HepG2 (cell line): Measurements from ENCODE around the gene RTN4RL2. TPM values are rescaled to one million over a fixed set of nuclear protein-coding genes. Genes with fewer than 3 reads are reported as not detected.

Source experiments
- ATAC-seq: fragments of 200-7000 bp; cut with Tn5 transposase; 3 replicates; pipeline ENCODE4 v1.9.1; 2020; ENCODE audit warnings: mild to moderate bottlenecking, moderate library complexity
- BruUV-seq: library from RNA; stranded (reverse); fragments of 400-500 nt; replicated peaks from 2 replicates; lab custom pipeline; 2021; lab: Mats Ljungman, UMichigan
- CTCF ChIA-PET: fragments of 300-600 bp; formaldehyde crosslinking; extraction: SDS; loops from one replicate; lab custom pipeline; 2021; ENCODE audit warnings: low total read pairs, inconsistent platforms, low intra/inter-chr PET ratio; lab: Yijun Ruan, JAX
- POLR2A ChIA-PET: fragments of 350-600 bp; sonication (Branson Sonifier 250); formaldehyde crosslinking; loops from one replicate; lab custom pipeline; 2020; ENCODE audit warnings: antibody characterized with exemption, inconsistent platforms; lab: Yijun Ruan, JAX
- DNase-seq: peaks from one replicate; pipeline ENCODE4 v3.0.0-alpha.2; 2015; ENCODE audit warnings: low spot score
- FAIRE-seq: peaks from 3 replicates; lab custom pipeline; 2011; peaks lifted over from hg19 to GRCh38; lab: Jason Lieb, UNC
- H2AFZ ChIP-seq: one replicate; pipeline ENCODE4 v1.6.1; 2011; ENCODE audit warnings: low read length, inconsistent platforms
- H3K27ac ChIP-seq: fragments of 300-600 bp; 3 replicates; pipeline ENCODE4 v1.8.0; 2011; ENCODE audit warnings: mixed run types, mild to moderate bottlenecking, mixed read lengths, low read length, inconsistent platforms; ENCODE audit not compliant: insufficient read depth; ENCODE audit errors: extremely low read length
- H3K27me3 ChIP-seq, 2 experiments: fragments of 200-600 bp in 1 of 2; 2 replicates in 1 of 2; 3 replicates in 1 of 2; pipeline versions ENCODE4 v1.6.0 to v1.8.0; 2011; ENCODE audit warnings: low read length in 2 of 2, mild to moderate bottlenecking in 2 of 2, moderate library complexity in 2 of 2, inconsistent platforms in 1 of 2; ENCODE audit not compliant: insufficient read depth in 2 of 2, control insufficient read depth in 1 of 2
- H3K36me3 ChIP-seq, 2 experiments: fragments of 200-600 bp in 1 of 2; replicated peaks in 1 of 2; 2 replicates in 1 of 2; 3 replicates in 1 of 2; pipeline versions ENCODE4 v1.5.1 to v1.8.0; 2011; ENCODE audit warnings: low read length in 2 of 2, inconsistent platforms in 1 of 2; ENCODE audit not compliant: insufficient read depth in 2 of 2, control insufficient read depth in 1 of 2
- H3K4me1 ChIP-seq: 2 replicates; pipeline ENCODE4 v1.5.1; 2012; ENCODE audit warnings: low read length, inconsistent platforms; ENCODE audit not compliant: insufficient read depth
- H3K4me2 ChIP-seq: 2 replicates; pipeline ENCODE4 v1.6.0; 2011; ENCODE audit warnings: low read depth, low read length, inconsistent platforms
- H3K4me3 ChIP-seq, 3 experiments: fragments of 200-600 bp in 1 of 3; sonication (generic), shearing (Covaris generic) in 1 of 3; replicated peaks in 1 of 3; 2 replicates each; pipeline ENCODE4 v1.5.1; 2011 to 2016; ENCODE audit warnings: low read length in 3 of 3, inconsistent platforms in 2 of 3, low read depth in 2 of 3, mild to moderate bottlenecking in 2 of 3, control low read depth in 1 of 3, mixed read lengths in 1 of 3; ENCODE audit not compliant: insufficient read depth in 1 of 3
- H3K79me2 ChIP-seq: one replicate; pipeline ENCODE4 v1.6.1; 2011; ENCODE audit warnings: low read length, inconsistent platforms; ENCODE audit not compliant: insufficient read depth
- H3K9ac ChIP-seq: 2 replicates; pipeline ENCODE4 v1.6.0; 2011; ENCODE audit warnings: mild to moderate bottlenecking, low read depth, low read length, inconsistent platforms; ENCODE audit not compliant: insufficient read depth
- H3K9me3 ChIP-seq: 2 replicates; pipeline ENCODE4 v1.5.1; 2012; ENCODE audit warnings: mild to moderate bottlenecking, low read length
- H4K20me1 ChIP-seq: 2 replicates; pipeline ENCODE4 v1.6.0; 2011; ENCODE audit warnings: inconsistent platforms, mild to moderate bottlenecking, low read length, moderate library complexity; ENCODE audit not compliant: insufficient read depth
- ARHGAP35 ChIP-seq: sonication (generic); formaldehyde crosslinking; IDR thresholded peaks from 2 replicates; pipeline ENCODE4 v1.9.0; 2022; ENCODE audit warnings: mild to moderate bottlenecking, inconsistent platforms, moderate library complexity, missing genetic modification reagents, borderline replicate concordance
- ZNF136 ChIP-seq: sonication (generic); formaldehyde crosslinking; IDR thresholded peaks from 2 replicates; pipeline ENCODE4 v1.8.1; 2022; ENCODE audit warnings: low read depth, mild to moderate bottlenecking, moderate library complexity, missing genetic modification reagents
- ZNF761 ChIP-seq: sonication (generic); formaldehyde crosslinking; conservative IDR thresholded peaks from 2 replicates; pipeline ENCODE4 v1.4.0; 2020; ENCODE audit warnings: mild to moderate bottlenecking, missing genetic modification reagents
- ZNF770 ChIP-seq: sonication (generic); formaldehyde crosslinking; IDR thresholded peaks from 2 replicates; pipeline ENCODE4 v1.5.0; 2020; ENCODE audit warnings: mild to moderate bottlenecking, missing genetic modification reagents
- WGBS: methylation state at CpG from one replicate; pipeline ENCODE4 v1.1.6; 2017; ENCODE audit warnings: low lambda C conversion rate; 5-methylcytosine and 5-hydroxymethylcytosine counted together
- in situ Hi-C: cut with HindIII; loops from 2 replicates; pipeline ENCODE4 v1.10.0; 2017; ENCODE audit warnings: low pct_unique_long_range_greater_than_20kb; ENCODE audit not compliant: extremely low pct_ligation_motif_present
- intact Hi-C: fragments of 100-400 bp; cut with micrococcal nuclease; formaldehyde crosslinking; loops from one replicate; pipeline ENCODE4 v1.10.0; 2022; ENCODE audit not compliant: unreplicated experiment
- polyA plus RNA-seq, 8 experiments: library from polyadenylated mRNA; depleted of rRNA in 3 of 8; stranded (reverse) in 7 of 8; unstranded in 1 of 8; fragments of >200 nt; fragmentation: Illumina TruSeq in 4 of 8; extraction: Trizol in 4 of 8; gene quantifications; 2 replicates each; pipeline versions ENCODE4 v1.2.1 to v1.2.3, GENCODE V29; 2011 to 2016; ENCODE audit warnings: low read depth in 4 of 8, missing spikeins in 1 of 8, mixed read lengths in 1 of 8; ENCODE audit not compliant: insufficient read depth in 1 of 8
- small RNA-seq, 3 experiments: library from RNA; depleted of rRNA; stranded (forward); fragments of <200 nt; gene quantifications; one replicate each; pipeline ENCODE3, GENCODE V24; 2012; ENCODE audit warnings: low read depth in 2 of 3, low replicate concordance in 1 of 3; ENCODE audit not compliant: insufficient read length in 3 of 3, insufficient read depth in 2 of 3
- total RNA-seq, 5 experiments: library from RNA; depleted of rRNA; stranded (reverse); fragments of >200 nt; fragmentation: Illumina TruSeq; extraction: Trizol; gene quantifications; 2 replicates each; pipeline ENCODE4 v1.2.3, GENCODE V29; 2016; ENCODE audit warnings: low read depth in 1 of 5

The RTN4RL2 gene
- total and polyA plus RNA-seq, 2 of the 13 experiments (the other 11 are each of a cell fraction or from before 2014, with no cell fraction given), result 1.3 to 4.3 TPM

- H2AFZ ChIP-seq, result no peak overlapping the region
- ChIA-PET CTCF (no interaction called here), POLR2A (interaction anchor here (0.7 kb wide), 1 partner anchor 8 kb away, joined by 3 read pairs; the partner anchor contains the start of gene SLC43A1)
- FAIRE-seq (no peak), ATAC-seq (no peak), DNase-seq (no peak)
- TF ChIP-seq ARHGAP35 (CRISPR knock-in tag) (no peak), ZNF761 (no peak), ZNF770 (CRISPR knock-in tag) (peak; percentile 56; the same call in 1 of the 2 replicates), ZNF136 (CRISPR knock-in tag) (no peak)
- H3K27me3 ChIP-seq, result no peaks in the 10 kb centered on the region
- no peak overlapping the region for H3K27ac ChIP-seq
- H3K4me3 ChIP-seq, result no peak overlapping the region
- peaks cover 30% of the 10 kb centered on the region for H3K4me1 ChIP-seq
- in situ Hi-C loops (no loop called here), intact Hi-C loops (no loop called here)
- 85% methylated on average over 4 of the region's 4 CpGs for WGBS
- no peaks in the 10 kb centered on the region for H4K20me1 ChIP-seq
- no peaks in the 10 kb centered on the region for H3K9me3 ChIP-seq
- no peaks in the 10 kb centered on the region for H3K79me2 ChIP-seq
- H3K4me2 ChIP-seq, result no peak overlapping the region
- BruUV-seq, result no TSS peak
- no peaks in the 10 kb centered on the region for H3K36me3 ChIP-seq
- H3K9ac ChIP-seq, result no peak overlapping the region
Observed at GRCh38 chr11:57523419-57523818, 63.1 kb downstream of the RTN4RL2 start.

Small RNA genes lying within 50 kb of the gene (small RNA-seq; reads per million reads assigned to genes)
- 0 to 0.33 (median 0) reads per million in 3 experiments for gene RNA5SP341

Other genes starting within 250 kb of the RTN4RL2 start
- not detected in 2 replicates for gene APLNR, start 223.3 kb upstream of the RTN4RL2 start, total RNA-seq (2016; rRNA removed; fragmentation: Illumina TruSeq; extraction: Trizol)
- not detected in 2 replicates for gene APLNR, start 223.3 kb upstream of the RTN4RL2 start, polyA plus RNA-seq (2011; rRNA removed)
- gene TNKS1BP1, start 135.6 kb upstream of the RTN4RL2 start, total RNA-seq (2016; rRNA removed; fragmentation: Illumina TruSeq; extraction: Trizol), result 12.2 and 13.7 TPM in 2 replicates
- 15.0 and 15.5 TPM in 2 replicates for gene TNKS1BP1, start 135.6 kb upstream of the RTN4RL2 start, polyA plus RNA-seq (2011; rRNA removed)
- gene SSRP1, start 124.6 kb upstream of the RTN4RL2 start, total RNA-seq (2016; rRNA removed; fragmentation: Illumina TruSeq; extraction: Trizol), result 129 and 175 TPM in 2 replicates
- 86.4 and 93.6 TPM in 2 replicates for gene SSRP1, start 124.6 kb upstream of the RTN4RL2 start, polyA plus RNA-seq (2011; rRNA removed)
- gene P2RX3, start 122.2 kb upstream of the RTN4RL2 start, total RNA-seq (2016; rRNA removed; fragmentation: Illumina TruSeq; extraction: Trizol), result not detected in 2 replicates
- 0.08 and 0.20 TPM in 2 replicates for gene P2RX3, start 122.2 kb upstream of the RTN4RL2 start, polyA plus RNA-seq (2011; rRNA removed)
- not detected in 2 replicates for gene PRG3, start 79.4 kb upstream of the RTN4RL2 start, total RNA-seq (2016; rRNA removed; fragmentation: Illumina TruSeq; extraction: Trizol)
- not detected in 2 replicates for gene PRG3, start 79.4 kb upstream of the RTN4RL2 start, polyA plus RNA-seq (2011; rRNA removed)
- gene PRG2, start 69.9 kb upstream of the RTN4RL2 start, total RNA-seq (2016; rRNA removed; fragmentation: Illumina TruSeq; extraction: Trizol), result not detected in 2 replicates
- gene PRG2, start 69.9 kb upstream of the RTN4RL2 start, polyA plus RNA-seq (2011; rRNA removed), result not detected in 2 replicates
- gene SLC43A3, start 33.4 kb upstream of the RTN4RL2 start, total RNA-seq (2016; rRNA removed; fragmentation: Illumina TruSeq; extraction: Trizol), result not detected in 2 replicates
- gene SLC43A3, start 33.4 kb upstream of the RTN4RL2 start, polyA plus RNA-seq (2011; rRNA removed), result 2.6 and 4.2 TPM in 2 replicates
- 40.0 and 72.3 TPM in 2 replicates for gene SLC43A1, start 55.2 kb downstream of the RTN4RL2 start, total RNA-seq (2016; rRNA removed; fragmentation: Illumina TruSeq; extraction: Trizol)
- 87.6 and 124 TPM in 2 replicates for gene SLC43A1, start 55.2 kb downstream of the RTN4RL2 start, polyA plus RNA-seq (2011; rRNA removed)
- 82.2 and 103 TPM in 2 replicates for gene TIMM10, start 70.2 kb downstream of the RTN4RL2 start, total RNA-seq (2016; rRNA removed; fragmentation: Illumina TruSeq; extraction: Trizol)
- gene TIMM10, start 70.2 kb downstream of the RTN4RL2 start, polyA plus RNA-seq (2011; rRNA removed), result 56.3 and 67.8 TPM in 2 replicates
- gene SMTNL1, start 77.1 kb downstream of the RTN4RL2 start, total RNA-seq (2016; rRNA removed; fragmentation: Illumina TruSeq; extraction: Trizol), result not detected in 2 replicates
- 0.04 TPM in 1 of 2 replicates, not detected in the other for gene SMTNL1, start 77.1 kb downstream of the RTN4RL2 start, polyA plus RNA-seq (2011; rRNA removed)
- 30.3 and 37.6 TPM in 2 replicates for gene UBE2L6, start 107.1 kb downstream of the RTN4RL2 start, total RNA-seq (2016; rRNA removed; fragmentation: Illumina TruSeq; extraction: Trizol)
- gene UBE2L6, start 107.1 kb downstream of the RTN4RL2 start, polyA plus RNA-seq (2011; rRNA removed), result 30.4 and 38.3 TPM in 2 replicates
- gene SERPING1, start 137.2 kb downstream of the RTN4RL2 start, total RNA-seq (2016; rRNA removed; fragmentation: Illumina TruSeq; extraction: Trizol), result 1.6 and 2.0 TPM in 2 replicates
- 10.4 and 23.3 TPM in 2 replicates for gene SERPING1, start 137.2 kb downstream of the RTN4RL2 start, polyA plus RNA-seq (2011; rRNA removed)
- not detected in 2 replicates for gene YPEL4, start 189.4 kb downstream of the RTN4RL2 start, total RNA-seq (2016; rRNA removed; fragmentation: Illumina TruSeq; extraction: Trizol)
- gene YPEL4, start 189.4 kb downstream of the RTN4RL2 start, polyA plus RNA-seq (2011; rRNA removed), result 0.04 TPM in 1 of 2 replicates, not detected in the other
- gene CLP1, start 197.2 kb downstream of the RTN4RL2 start, total RNA-seq (2016; rRNA removed; fragmentation: Illumina TruSeq; extraction: Trizol), result 24.8 and 41.9 TPM in 2 replicates
- 13.3 and 14.6 TPM in 2 replicates for gene CLP1, start 197.2 kb downstream of the RTN4RL2 start, polyA plus RNA-seq (2011; rRNA removed)
- gene ZDHHC5, start 207.6 kb downstream of the RTN4RL2 start, total RNA-seq (2016; rRNA removed; fragmentation: Illumina TruSeq; extraction: Trizol), result 20.3 and 26.6 TPM in 2 replicates
- gene ZDHHC5, start 207.6 kb downstream of the RTN4RL2 start, polyA plus RNA-seq (2011; rRNA removed), result 34.0 and 42.4 TPM in 2 replicates